Retina (tissue), 1 donor: Measurements from ENCODE around the gene MED9.
A peak's percentile ranks its signal among the peaks of the same experiment; 100 is the strongest.
"Not testable (repeated sequence)": the region's sequence is repeated elsewhere in the genome, so short reads cannot be mapped to it uniquely, and the experiment has no call there.

ENCODE experiments used
- DNase-seq: peaks from one replicate; pipeline ENCODE4 v3.0.0-alpha.2; 2016

MED9 gene, protein sequence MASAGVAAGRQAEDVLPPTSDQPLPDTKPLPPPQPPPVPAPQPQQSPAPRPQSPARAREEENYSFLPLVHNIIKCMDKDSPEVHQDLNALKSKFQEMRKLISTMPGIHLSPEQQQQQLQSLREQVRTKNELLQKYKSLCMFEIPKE

DNA sequence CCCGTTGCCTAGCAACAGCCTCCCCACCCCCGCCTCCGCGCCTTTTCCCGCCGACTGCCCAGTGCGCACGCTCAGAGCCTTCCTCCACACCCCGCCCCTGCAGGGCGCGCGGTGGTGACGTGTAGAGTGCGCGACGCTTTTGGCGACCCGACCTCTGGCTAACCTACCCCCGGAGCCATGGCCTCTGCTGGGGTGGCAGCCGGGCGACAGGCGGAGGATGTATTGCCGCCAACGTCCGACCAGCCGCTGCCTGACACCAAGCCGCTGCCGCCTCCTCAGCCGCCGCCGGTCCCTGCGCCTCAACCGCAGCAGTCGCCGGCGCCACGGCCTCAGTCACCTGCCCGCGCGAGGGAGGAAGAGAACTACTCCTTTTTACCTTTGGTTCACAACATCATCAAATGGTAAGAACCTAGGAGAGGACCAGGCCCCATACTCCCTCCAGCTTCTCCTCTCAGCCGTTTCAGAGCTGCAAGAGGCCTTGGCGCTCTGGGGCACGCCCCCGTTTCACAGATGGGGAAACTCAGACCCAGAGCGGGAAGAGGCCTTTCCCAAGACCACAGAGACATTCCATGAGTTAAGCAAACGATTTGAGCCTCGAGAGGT is at the start of gene MED9:
Gene MED9, plus strand, starts transcription at position 136 of the 603 bp plus-strand sequence. Its CDS starts 42 bp downstream, at position 178.
- peak; percentile 95 for DNase-seq

DNA sequence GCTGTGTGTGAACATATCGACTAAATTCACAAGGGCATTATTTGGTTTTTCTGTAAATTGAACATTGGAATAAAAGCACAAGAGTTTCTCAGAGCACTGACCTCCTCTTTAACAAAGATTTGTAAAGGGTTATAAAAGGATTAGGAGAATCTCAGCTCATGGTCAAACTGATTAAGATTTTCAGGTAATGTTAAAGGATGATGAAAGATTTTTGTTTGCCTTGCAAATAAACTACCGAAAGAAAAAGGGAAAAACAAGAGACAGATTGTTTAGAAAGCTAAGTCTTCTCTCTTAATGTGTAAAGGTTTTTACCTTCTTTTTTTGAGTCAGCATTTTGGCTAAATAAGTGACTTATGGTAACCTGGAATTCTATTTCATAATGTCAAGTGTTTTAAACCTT is 47.6 kb upstream of the MED9 start:
- no peak for DNase-seq

DNA sequence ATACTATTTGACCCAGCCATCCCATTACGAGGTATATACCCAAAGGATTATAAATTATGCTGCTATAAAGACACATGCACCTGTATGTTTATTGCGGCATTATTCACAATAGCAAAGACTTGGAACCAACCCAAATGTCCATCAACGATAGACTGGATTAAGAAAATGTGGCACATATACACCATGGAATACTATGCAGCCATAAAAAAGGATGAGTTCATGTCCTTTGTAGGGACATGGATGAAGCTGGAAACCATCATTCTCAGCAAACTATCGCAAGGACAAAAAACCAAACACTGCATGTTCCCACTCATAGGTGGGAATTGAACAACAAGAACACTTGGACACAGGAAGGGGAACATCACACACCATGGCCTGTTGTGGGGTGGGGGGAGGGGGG is 45.9 kb upstream of the MED9 start:
- DNase-seq: not testable (repeated sequence)

DNA sequence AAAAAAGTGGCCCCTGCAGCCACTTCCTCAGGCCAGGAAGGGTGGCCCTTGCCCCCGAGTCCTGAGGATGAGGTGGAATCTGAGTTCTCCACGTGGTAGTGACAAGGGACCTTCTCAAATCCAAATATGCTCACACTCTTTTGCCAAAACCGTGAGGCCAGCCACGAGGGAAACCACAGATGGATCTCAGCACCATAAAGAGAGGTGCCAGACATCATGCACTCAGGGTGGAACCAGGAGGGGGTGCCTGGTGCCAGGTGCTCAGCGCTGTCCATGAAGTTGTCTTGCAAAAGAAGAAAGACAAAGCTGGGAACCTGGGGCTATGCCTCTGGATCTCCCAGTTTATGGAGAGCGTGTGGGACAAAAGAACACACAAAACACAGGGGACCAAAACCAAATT is 45.2 kb upstream of the MED9 start:
- no peak for DNase-seq

DNA sequence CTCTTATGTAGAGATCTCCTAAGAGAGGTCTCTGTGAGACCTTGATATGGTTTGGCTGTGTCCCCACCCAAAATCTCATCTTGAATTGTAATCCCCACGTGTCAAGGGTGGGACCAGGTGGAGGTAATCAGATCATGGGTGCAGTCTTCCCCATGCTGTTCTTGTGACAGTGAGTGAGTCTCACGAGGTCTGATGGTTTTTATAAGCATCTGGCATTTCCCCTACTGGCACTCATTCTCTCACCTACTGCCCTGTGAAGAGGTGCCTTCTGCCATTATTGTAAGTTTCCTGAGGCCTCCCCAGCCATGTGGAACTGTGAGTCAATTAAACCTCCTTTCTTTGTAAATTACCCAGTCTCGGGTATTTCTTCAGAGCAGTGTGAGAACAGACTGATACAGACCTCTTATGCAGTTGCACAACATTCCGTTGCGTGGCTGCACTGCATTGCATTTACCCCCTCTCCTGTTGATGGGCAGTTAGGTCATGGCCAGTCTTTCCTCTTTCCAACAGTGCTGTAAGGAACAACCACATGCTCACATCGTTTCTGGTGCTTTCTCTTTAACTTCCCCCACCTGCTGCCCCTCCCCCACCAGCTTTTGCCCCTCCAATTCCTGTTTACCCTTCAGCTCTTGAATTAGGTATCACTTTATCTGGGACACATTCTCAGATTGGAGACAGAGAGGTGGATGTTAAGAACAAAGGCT is 43.6 kb upstream of the MED9 start:
- no peak for DNase-seq

DNA sequence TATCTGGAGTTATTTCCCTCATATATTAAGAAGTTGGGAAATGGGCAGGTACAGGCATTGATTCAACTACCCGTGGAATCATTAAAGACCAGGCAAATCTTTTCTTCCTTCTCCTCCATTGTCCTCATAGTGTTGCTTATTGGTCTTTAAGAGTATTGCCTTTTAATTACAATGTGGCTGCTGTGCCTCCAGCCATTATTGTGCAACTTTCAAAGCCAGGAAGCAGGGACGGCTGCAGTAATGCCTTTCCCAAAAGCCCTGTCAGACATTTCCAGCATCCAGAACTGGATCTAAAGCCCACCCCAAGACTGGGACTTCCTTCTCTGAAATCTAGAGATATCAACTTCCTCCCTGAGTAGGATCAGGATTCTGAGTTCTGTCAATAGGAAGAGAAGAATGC is 42.3 kb upstream of the MED9 start:
- DNase-seq: no peak

DNA sequence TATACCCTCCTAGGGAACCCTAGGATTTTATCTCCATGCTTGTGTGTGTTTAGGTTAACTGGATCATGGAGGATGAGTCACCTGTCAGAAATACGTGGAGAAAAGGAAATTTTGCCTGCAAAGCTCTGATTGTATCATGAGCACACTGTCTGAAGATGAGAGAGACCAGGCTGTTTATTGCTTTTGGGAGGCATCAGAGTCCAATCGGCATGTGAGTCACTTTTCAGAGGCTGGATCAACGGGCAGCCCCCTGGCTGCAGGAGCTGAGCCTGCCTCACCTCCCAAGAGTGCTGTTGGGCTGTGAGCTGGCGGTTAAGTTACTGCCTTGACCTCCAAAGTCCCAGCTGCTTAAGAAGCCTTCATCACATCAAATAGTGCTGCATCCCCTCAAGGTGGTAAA is 41.5 kb upstream of the MED9 start:
- no peak for DNase-seq

DNA sequence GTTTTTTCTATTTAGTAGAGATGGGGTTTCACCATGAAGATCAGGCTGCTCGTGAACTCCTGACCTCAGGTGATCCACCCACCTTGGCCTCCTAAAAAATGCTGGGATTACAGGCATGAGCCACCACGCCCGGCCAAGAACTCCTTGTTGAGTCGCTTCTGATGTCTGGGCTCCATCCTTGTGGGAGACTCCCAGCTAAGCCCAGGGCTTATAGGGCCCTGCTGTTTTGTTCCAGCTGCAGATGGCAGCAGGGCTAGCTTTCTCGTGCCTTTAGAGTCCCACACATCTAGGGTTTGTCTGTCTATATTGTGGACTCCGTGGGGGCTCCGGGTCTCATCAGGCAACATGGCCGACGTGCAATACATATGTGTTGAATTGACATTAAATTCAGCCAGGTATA is 39.3 kb upstream of the MED9 start:
- no peak for DNase-seq

DNA sequence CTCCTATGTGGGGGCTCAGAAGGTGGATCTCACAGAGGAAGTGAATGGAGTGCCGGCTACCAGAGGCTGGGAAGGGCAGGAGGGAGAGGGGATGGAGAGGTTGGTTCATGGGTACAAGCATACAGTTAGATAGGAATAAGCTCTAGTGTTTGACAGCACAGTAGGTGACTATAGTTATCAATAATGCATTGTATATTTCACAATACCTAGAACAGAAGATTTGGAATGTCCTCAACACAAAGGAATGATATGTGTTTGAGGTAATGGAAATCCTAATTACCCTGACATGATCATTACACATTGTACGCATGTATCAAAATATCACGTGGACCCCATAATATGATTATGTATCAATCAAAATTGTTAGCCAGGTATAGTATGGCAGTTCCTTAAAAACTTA is 38.9 kb upstream of the MED9 start:
- DNase-seq: no peak

DNA sequence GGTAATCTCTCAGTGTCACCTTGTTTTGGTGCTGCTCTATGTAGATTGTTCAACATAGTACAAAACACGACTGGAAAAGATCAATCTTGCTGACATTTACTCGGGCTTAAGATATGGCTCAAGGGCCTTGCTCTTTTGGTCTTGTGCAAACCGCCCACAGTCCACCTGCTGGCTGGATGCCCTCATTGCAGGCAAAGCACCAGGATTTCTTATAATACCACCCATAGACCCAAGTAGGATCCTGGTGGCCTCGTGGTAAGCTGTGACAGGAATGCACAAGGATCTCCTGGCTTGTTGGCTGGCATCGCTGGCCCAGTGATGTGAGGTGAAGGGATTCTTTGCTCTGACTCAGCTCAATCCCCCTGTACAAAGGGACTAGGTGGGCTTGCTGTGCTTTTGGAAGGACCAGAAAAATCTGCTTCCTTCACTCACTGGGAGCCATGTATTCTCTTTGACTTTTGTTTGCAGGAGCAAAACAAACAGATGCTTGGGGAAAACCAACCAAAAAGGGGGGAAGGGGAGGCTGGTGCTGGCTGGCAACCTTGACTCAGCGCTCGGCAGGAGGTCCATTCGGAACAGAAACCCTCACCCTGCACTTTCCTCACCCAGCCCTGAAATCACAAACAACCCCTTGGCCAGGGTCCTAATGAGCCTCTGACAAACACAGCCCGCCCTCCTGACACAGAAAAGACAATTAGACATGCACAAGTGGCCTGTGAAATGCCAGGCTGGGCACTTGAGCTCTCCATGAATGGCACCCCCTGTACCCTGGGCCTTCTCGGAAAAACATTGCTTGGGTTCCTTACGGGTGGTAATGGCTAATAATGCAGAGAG is 36.6 kb upstream of the MED9 start:
- peak; percentile 67 for DNase-seq

DNA sequence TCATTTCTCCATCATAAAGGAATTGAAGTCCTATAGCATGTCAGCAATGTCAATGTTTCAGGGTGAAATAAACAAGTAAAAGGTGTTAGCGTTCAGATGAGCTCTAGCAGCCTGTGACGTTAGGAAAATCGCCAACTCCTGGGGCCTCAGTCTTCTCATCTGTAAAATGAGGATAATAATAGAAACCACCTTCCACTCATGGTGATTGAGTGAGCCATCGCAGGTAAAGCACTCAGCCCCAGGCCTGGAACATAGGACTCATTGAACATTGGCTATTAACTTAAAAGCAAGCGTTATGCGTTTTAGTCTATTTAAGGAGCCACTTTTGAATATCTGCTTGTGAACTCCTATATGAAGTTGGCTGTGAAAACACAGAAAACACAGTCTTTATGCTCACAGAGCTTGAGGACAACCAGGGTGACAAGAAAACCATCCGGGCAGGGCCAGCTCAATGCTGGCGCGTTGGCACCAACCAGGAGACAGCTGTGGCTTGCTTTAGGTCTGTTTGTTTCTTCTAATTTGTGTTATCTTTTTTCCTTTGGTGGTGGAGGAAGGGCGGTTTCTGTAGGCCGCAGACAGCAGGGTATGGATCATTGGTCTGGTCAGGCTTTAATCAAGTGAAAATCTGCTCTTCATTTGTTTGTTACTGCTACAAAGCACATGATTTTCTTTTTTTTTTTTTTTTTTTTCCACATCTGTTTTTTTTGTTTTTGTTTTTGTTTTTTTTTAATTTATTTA is 35.7 kb upstream of the MED9 start:
- no peak for DNase-seq

DNA sequence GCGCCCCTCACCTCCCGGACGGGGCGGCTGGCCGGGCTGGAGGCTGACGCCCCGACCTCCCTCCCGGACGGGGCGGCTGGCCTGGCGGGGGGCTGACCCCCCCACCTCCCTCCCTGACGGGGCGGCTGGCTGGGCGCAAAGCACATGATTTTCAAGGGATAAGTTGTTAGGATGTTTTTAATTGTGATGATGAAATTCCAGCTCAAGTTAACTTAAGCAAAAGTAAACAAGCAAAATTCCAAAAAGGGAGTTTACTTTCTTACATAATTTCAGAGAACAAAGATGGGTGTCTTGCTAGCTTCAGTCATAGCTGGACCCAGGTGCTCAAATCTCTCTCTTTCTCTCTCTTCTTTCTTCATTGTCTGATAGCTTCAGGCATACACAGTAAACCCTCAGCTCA is 33.6 kb upstream of the MED9 start:
- DNase-seq: no peak

DNA sequence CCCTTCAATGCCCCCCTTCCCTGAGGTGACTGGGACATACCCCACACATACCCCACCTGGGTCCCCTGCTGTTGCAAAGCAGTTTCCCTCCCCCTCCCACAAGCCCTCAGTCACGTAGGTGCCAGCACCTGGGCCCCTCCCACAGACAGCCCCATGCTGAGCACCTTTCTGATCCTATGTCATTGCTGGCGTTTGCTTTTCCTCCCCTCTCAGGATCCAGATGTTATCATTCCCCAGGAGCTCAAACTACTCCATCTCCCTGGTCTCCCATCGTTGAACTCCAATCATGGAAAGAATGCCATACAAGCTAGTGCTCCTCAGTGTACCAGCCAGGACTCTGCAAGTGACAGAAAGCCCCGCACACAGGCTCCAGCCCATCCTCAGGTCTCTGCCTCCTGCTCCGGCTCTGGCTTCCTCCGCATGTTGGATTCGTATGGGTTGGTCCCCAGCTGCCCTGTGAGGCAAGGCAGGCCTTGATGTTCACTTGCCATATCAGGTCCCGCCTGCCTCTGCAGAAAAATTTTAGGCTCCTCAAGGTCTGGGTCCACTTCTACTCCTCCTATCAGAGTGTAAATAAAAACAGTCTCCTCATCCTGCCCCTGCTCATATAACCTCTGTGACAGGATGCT is 31.4 kb upstream of the MED9 start:
- no peak for DNase-seq

DNA sequence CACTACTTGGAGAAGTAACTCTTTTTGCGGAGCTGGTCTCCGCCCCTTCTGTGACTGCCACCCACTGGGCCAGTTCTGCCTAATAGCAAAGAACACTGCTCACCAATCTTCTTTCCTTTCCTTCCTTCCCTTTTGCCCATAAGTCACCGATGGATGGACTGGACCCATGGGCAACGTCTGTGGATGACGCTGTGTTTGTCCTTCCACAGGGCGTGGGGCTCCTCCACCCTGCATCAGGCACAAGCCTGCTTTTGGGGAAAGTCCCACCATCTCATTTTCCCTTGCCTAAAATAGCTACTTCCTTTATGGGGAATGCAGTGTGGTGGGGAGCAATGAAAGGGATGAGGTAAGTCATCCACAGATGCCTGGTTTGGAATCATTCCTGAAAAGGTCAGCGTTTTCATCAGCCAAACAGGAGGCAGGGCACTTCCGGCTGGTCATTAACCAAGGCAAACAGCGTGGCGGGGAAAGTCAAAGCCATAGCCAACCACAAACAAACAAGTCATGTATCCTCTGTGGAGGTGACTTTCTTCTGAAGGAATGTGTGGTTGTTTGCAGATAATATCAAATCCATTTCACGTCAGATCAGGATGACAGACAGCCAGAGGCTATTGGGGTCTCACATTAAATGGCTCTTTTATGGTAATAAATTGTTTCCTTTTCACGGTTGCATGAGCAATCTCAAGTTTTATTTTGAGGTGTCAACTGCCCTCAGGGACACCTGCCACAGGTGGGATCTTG is 30.7 kb upstream of the MED9 start:
- DNase-seq: no peak

DNA sequence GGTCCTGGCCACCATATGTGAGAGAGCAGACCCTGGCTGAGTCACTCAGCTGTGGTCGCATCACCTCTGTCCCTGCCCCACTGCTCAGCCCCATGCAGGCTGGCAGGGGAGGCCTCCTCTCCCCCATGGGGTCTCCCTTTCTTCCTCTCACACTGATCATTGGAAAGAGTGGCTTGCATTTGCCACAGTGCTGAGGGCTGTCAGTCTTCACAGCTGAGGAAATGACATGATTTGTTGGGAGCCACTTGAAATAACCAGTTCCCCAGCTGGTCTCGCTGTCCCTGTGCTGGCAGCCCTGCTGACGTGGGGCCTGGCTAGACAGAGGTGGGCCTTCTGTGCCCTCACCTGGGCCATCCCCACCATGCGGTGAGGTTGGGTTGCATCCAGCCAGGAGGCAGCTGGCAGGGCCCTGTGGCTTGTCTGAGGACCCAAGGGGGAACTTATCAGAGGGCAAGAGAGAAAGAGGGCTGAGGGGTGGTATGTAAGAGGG is 30.1 kb upstream of the MED9 start:
- no peak for DNase-seq

DNA sequence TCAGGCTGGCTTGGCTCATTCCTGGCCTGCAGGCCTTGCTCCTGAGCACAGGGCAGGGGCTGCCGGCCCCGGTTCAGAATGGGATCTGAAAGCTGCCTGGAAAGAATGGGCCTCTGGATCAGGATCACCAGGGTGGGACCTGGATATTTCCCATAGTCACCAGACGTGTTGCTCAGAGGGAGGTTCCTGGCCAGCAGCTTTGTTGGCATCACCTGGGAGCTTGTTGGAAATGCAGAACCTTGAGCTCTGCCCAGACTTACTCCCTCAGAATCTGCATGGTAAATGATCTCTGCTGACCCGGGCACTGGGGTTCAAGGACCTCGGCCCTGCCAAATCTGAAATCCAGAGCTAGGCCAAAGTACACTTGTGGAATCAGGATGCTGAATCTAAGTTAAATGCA is 29.5 kb upstream of the MED9 start:
- DNase-seq: no peak

DNA sequence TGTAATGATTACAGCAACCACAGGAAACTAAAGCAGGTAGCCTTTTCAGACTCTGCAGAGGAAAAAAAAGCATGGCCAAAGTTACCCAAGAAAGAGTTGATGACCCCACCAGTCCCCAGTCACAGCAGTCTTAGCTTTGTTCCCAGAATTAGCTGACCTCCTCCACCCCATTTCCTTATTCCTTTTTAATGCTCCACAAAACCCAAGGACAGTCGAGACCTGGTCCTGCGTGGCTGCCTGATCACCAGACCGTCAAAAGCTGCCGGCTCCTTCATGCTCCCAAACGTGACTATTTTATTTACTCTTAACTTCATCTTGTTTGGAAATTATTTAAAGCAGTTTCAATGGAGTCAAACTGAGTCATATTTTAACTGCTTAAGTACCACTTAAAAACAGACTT is 28.7 kb upstream of the MED9 start:
- DNase-seq: no peak

DNA sequence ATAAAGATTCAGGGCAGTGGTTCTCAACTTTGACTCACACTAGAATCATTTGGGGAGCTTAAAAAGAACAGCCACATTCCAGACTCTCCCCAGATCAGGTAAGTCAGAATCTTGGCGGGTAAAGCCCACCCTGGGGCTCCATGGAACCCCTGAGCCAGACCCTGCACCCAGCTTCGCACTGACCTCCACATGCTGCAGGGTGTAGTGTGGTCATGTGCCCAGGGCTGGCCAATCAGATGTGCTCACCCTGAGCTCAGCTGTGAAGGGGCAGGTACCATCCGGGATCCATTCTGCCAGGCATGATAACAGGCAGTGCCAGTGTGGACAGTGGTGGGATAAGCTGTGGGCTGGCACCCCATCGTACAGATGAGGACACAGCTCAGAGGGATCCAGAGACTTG is 28.1 kb upstream of the MED9 start:
- DNase-seq: no peak

DNA sequence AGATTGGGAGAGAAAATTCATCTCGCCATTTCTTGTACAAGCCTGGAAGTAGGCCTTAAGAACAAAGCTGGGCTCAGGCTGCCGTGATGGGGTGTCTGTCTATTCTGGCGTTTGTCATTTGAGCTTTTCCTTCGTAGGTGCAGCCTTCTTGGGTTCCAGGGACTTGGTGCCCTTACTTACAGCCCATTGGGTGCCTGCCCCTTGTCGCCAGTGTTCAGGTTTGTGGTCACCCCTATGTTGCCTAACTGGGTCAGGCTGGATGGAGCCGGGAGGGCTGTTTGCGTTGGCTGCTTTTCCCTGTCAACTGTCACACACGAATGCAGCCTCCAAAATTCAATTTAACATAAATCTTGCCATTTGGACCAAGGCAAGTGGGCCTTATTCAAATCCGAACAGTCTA is 23.7 kb upstream of the MED9 start:
- no peak for DNase-seq

DNA sequence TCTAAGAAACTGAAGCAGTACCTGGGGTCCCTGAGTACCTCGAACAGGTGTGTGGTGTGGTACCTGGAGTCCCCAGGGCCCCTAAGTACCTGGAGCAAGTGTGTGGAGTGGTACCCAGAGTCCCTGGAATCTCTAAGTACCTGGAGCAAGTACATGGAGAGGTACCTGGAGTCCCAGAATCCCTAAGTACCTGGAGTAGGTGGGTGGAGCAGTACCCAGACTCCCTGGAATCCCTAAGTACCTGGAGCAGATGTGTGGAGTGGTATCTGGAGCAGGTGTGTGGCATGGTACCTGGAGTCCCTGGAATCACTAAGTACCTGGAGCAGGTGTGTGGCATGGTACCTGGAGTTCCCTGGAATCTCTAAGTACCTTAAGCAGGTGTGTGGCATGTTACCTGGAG is 22.5 kb upstream of the MED9 start:
- no peak for DNase-seq

DNA sequence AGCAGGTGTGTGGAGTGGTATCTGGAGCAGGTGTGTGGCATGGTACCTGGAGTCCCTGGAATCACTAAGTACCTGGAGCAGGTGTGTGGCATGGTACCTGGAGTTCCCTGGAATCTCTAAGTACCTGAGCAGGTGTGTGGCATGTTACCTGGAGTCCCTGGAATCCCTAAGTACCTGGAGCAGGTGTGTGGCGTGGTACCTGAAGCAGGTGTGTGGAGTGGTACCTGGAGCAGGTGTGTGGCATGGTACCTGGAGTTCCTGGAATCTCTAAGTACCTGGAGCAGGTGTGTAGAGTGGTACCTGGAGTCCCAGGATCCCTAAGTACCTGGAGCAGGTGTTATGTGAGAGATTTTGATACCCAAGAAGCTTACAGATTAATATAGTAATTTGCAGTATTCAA is 22.1 kb upstream of the MED9 start:
- DNase-seq: not testable (repeated sequence)

DNA sequence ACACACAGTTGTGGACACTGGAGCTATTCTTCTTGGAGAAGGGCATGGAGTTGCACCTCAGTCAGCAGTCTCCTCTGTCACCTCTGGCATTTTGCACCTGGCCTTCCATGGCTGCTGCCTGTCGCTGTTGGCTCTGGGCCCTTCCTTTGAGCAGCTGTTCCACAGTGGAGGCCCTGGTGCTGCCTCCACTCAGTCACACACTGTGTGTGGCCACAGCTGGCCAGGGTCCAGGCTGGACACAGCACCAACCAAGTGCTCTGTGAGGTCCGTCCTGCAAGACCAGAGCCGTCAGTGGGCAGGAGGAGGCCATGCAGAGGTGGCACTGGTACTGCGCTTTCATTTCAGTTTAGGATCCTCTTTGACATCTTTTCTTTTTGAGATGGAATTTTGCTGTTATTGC is 21.6 kb upstream of the MED9 start:
- no peak for DNase-seq
